NB4 (cell line): ENCODE data around the gene KCNQ4.

ENCODE experiments used
- MYC ChIP-seq: IDR thresholded peaks from 2 replicates; pipeline ENCODE4 v1.6.1; 2011; ENCODE audit warnings: low read depth, low read length
- POLR2A ChIP-seq: IDR thresholded peaks from 2 replicates; pipeline ENCODE4 v1.6.1; 2011; ENCODE audit warnings: mild to moderate bottlenecking; ENCODE audit not compliant: insufficient read length; ENCODE audit errors: extremely low read depth
- TF ChIP-seq, protein P1 (sequence below): IDR thresholded peaks from one replicate; pipeline ENCODE4 v1.5.1; 2012; ENCODE audit warnings: low read depth, low read length
- TF ChIP-seq, protein P2 (sequence below): IDR thresholded peaks from 2 replicates; pipeline ENCODE4 v1.6.1; 2011; ENCODE audit warnings: low read depth, low read length

GRCh38 chr1:40750451-40750908, 33.1 kb upstream of the KCNQ4 start:
- TF ChIP-seq, protein P1, sequence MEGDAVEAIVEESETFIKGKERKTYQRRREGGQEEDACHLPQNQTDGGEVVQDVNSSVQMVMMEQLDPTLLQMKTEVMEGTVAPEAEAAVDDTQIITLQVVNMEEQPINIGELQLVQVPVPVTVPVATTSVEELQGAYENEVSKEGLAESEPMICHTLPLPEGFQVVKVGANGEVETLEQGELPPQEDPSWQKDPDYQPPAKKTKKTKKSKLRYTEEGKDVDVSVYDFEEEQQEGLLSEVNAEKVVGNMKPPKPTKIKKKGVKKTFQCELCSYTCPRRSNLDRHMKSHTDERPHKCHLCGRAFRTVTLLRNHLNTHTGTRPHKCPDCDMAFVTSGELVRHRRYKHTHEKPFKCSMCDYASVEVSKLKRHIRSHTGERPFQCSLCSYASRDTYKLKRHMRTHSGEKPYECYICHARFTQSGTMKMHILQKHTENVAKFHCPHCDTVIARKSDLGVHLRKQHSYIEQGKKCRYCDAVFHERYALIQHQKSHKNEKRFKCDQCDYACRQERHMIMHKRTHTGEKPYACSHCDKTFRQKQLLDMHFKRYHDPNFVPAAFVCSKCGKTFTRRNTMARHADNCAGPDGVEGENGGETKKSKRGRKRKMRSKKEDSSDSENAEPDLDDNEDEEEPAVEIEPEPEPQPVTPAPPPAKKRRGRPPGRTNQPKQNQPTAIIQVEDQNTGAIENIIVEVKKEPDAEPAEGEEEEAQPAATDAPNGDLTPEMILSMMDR, result no peak
- TF ChIP-seq POLR2A (no peak), MYC (no peak)
- TF ChIP-seq, protein P2, sequence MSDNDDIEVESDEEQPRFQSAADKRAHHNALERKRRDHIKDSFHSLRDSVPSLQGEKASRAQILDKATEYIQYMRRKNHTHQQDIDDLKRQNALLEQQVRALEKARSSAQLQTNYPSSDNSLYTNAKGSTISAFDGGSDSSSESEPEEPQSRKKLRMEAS, result no peak
